Measurements from ENCODE around the gene XPR1.
A peak's percentile ranks its signal among the peaks of the same experiment; 100 is the strongest.

The XPR1 gene

GRCh38 chr1:180631766-180632325 lies at the start of gene XPR1:
XPR1 (plus strand) TSS chr1:180632022; CDS start chr1:180632202, 180 bp downstream.
- peak; percentile 98 for DNase-seq (ENCODE audit: low spot score)

DNA sequence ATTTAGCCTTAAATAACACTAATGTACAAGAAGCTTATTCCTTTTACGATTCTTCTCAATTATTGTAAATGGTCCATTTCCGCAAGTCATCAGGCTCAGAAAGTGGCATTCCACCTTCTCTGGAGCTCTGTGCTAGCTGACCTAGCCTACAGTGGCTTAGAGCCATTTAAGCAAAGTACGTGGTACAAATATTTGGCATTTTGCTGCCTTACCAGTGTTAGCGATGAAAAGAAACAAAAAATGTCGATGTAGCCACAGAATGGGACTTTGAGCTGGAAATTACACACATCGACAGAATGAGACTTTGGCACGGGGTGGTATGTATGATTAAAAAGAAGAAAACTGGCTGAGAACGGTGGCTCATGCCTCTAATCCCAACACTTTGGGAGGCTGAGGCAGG lies 47.0 kb upstream of the XPR1 start:
- DNase-seq (ENCODE audit: low spot score), result no peak

- DNase-seq (ENCODE audit: low spot score), result no peak
Observed at GRCh38 chr1:180585994-180586359, 45.8 kb upstream of the XPR1 start.

GRCh38 chr1:180586671-180587155 lies 45.1 kb upstream of the XPR1 start:
- DNase-seq (ENCODE audit: low spot score), result peak; percentile 59

GRCh38 chr1:180588121-180588520 lies 43.7 kb upstream of the XPR1 start:
- no peak for DNase-seq (ENCODE audit: low spot score)

- DNase-seq (ENCODE audit: low spot score), result no peak
Observed at GRCh38 chr1:180590889-180591288, 40.9 kb upstream of the XPR1 start.

- DNase-seq (ENCODE audit: low spot score), result no peak
Observed at GRCh38 chr1:180593382-180593781, 38.4 kb upstream of the XPR1 start.

DNA sequence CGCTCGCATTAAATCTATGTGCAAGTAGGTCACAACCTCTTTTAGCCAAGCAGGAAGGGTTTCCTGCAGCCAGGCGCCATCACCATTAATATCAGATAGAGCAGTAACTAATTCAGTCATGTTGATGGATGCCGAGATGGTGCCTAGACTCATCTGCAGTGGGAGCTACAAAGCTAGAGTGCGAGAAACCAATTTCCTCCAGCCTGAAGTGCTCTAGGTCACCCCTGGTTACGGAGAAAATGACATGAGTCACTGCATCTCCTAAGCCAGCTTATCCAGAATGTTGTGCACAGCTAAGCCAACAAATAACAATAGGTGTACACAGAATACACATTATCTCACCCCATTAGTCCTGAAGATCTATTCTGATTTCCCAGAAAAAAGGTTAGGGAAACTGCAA lies 37.1 kb upstream of the XPR1 start:
- DNase-seq (ENCODE audit: low spot score), result peak; percentile 18

- no peak for DNase-seq (ENCODE audit: low spot score)
Observed at GRCh38 chr1:180595966-180596365, 35.9 kb upstream of the XPR1 start.

DNA sequence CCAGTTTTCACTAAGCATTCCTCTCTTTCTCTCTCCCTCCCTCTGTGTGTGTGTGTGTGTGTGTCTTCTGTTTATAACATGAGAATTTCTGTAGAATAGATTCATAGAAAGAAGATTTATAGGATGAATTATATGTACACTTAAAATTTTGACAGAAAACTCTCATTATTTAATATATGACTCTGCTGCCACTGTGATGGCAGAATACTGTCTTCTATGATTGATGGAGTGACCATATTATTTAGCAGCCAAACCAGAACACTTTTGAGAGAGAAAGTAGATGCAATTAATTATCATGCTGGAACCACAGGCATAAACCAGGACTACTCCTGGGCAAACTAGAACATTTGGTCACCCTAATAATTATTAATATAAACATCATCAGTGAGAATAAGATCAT lies 34.3 kb upstream of the XPR1 start:
- no peak for DNase-seq (ENCODE audit: low spot score)

- no peak for DNase-seq (ENCODE audit: low spot score)
Observed at GRCh38 chr1:180598333-180598974, 33.4 kb upstream of the XPR1 start.

- no peak for DNase-seq (ENCODE audit: low spot score)
Observed at GRCh38 chr1:180600343-180600742, 31.5 kb upstream of the XPR1 start.

DNA sequence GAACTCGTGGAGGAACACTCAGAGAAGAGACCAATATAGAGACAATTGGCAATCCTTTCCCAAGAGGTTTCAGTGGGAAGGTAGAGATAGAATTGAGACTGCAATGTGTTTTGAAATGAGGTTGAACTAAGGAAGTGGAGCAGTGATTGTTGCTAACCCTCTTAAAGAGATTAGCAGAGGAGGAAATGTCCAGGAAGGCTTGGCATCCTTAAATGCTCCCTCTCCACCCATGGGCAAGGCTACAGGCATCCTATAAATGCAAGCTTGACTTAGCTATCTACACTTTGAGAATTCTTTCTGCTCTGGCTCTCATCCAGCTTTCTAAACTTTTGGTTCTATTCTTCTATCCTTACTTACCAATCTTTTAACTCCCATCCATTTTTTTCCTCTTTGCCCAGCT lies 30.3 kb upstream of the XPR1 start:
- no peak for DNase-seq (ENCODE audit: low spot score)

GRCh38 chr1:180603223-180603849 lies 28.5 kb upstream of the XPR1 start:
- DNase-seq (ENCODE audit: low spot score), result no peak

DNA sequence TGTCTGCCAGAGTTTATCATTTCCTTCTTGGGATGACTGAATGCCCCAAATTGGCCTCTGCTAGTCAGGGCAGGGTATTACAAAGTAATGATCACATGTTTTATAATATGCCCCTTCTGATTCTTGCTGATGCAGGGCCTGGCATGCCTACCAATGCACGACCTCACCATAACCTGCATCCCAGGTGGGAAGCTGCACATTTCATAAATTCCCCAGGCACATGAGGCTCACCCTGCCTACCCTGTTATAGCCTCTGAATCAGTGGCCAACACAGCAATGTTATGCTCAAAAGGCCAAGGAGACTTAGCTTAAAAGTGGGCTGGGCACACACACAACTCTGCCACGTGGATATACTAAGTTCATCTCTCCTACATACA lies 28.0 kb upstream of the XPR1 start:
- no peak for DNase-seq (ENCODE audit: low spot score)

DNA sequence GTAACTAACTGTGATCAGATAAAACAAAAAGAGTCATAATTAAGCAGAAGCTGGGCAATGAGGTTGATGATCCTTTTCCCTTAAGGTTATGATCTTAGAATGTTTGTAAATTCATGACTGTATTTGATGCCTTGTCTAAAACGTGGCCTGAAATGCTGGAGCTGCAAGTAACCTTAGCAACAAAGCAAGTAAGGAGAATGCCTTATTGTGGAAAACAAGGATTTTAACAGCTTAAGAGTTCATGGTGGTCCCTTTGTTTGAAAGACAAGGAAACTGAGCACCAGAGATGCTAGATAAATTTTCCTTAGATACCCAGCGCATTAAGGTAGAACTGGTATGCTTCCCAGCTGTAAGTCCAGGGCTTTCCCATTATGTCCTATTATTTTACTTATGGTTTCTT lies 25.7 kb upstream of the XPR1 start:
- no peak for DNase-seq (ENCODE audit: low spot score)

- DNase-seq (ENCODE audit: low spot score), result peak; percentile 22
Observed at GRCh38 chr1:180609643-180610555, 21.9 kb upstream of the XPR1 start.

DNA sequence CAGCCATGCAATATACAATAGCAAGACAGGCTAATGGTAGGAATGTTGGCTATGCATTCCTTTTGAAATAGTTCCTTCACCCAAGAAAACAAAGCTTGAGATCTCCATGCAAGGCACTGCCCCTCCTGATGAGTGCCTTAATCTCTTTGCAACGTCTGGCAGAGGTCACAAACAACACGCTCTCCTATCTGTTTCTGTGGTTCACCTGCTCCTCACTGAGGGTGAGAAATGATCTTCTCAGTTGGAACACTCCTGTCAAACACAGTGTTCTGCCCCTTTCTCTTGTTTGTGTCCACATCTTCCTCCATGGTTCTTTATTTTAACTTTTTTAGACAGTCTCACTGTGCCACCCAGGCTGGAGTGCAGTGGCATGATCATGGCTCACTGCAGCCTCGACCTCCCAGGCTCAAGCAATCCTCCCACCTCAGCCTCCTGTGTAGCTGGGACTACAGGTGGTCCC lies 21.2 kb upstream of the XPR1 start:
- DNase-seq (ENCODE audit: low spot score), result no peak

- DNase-seq (ENCODE audit: low spot score), result no peak
Observed at GRCh38 chr1:180611016-180611930, 20.5 kb upstream of the XPR1 start.

DNA sequence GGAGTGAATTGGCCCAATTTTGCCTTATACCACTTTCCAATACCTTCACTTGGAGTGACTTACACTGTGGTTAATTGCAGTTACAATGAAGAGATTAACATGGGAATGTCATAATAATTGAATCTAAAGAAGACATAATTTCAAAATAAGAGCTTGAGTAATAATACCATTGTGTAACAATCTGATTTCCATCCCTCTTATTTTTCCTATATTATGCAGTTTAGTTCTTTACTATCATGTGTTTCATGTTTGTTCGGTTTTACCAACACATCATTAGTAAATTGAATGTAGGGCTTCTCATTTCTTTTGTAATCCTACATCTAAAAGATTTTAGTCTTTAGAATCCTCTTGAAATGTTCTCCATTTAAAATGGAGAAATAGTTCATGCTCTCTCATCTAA lies 19.2 kb upstream of the XPR1 start:
- DNase-seq (ENCODE audit: low spot score), result no peak

DNA sequence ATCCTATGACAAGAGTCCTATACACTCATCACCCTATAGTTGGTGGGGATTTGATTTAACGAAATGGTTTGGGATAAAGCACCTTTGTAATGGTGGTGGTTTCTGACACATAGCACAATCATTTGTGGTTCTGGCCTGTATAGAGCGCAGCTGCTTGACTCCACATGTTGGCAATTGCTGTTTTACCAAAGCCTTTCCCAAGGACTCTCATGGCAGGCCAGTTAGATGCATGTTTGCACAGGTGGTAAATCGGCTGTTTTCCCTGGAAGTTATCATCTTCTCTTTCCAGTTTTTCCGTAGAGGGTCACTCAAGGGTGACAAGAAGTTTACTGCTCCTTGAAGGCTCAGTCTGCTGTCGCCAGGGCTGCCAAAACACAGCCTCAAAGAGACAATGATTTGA lies 17.1 kb upstream of the XPR1 start:
- no peak for DNase-seq (ENCODE audit: low spot score)
